Renal cortical epithelial cell (primary cell): Measurements from ENCODE around the gene INSIG1. TPM values are rescaled to one million over a fixed set of nuclear protein-coding genes. Genes with fewer than 3 reads are reported as not detected.

ENCODE experiments used
- DNase-seq: peaks from one replicate; pipeline ENCODE4 v3.0.0-alpha.2; 2011; ENCODE audit warnings: low read depth
- total RNA-seq: library from RNA; depleted of rRNA; stranded (reverse); fragments of >200 nt; gene quantifications from 2 replicates; pipeline ENCODE4 v1.2.3, GENCODE V29; 2014

INSIG1 gene
- total RNA-seq, 1 donor from 2014 or later = 33.7 TPM

- no peak for DNase-seq
Observed at GRCh38 chr7:155285423-155285822, 12.3 kb upstream of the INSIG1 start.

GRCh38 chr7:155285833-155286232 lies 11.8 kb upstream of the INSIG1 start:
- DNase-seq = no peak

- DNase-seq = no peak
Observed at GRCh38 chr7:155286686-155287085, 11.0 kb upstream of the INSIG1 start.

- DNase-seq = no peak
Observed at GRCh38 chr7:155287284-155287935, 10.3 kb upstream of the INSIG1 start.

GRCh38 chr7:155288055-155288454 lies 9.6 kb upstream of the INSIG1 start:
- no peak for DNase-seq

GRCh38 chr7:155289107-155289506 lies 8.6 kb upstream of the INSIG1 start:
- no peak for DNase-seq

GRCh38 chr7:155289949-155290501 lies 7.7 kb upstream of the INSIG1 start:
- DNase-seq = no peak

GRCh38 chr7:155291045-155291530 lies 6.6 kb upstream of the INSIG1 start:
- peak; percentile 85 for DNase-seq

GRCh38 chr7:155291729-155292128 lies 5.9 kb upstream of the INSIG1 start:
- no peak for DNase-seq

GRCh38 chr7:155292680-155293226 lies 4.9 kb upstream of the INSIG1 start:
- no peak for DNase-seq

GRCh38 chr7:155293721-155294510 lies 3.8 kb upstream of the INSIG1 start:
- no peak for DNase-seq

- no peak for DNase-seq
Observed at GRCh38 chr7:155294511-155294778, 3.2 kb upstream of the INSIG1 start.

- DNase-seq = no peak
Observed at GRCh38 chr7:155295511-155295910, 2.2 kb upstream of the INSIG1 start.

GRCh38 chr7:155296006-155296787 lies 1.5 kb upstream of the INSIG1 start:
- DNase-seq = no peak

GRCh38 chr7:155296788-155297516 lies 726 bp upstream of the INSIG1 start:
- peak; percentile 62 for DNase-seq

GRCh38 chr7:155298288-155298833 lies 683 bp downstream of the INSIG1 start:
- no peak for DNase-seq

GRCh38 chr7:155298834-155299534 lies 1.3 kb downstream of the INSIG1 start:
- peak; percentile 94 for DNase-seq

- DNase-seq = peak; percentile 37
Observed at GRCh38 chr7:155299535-155300202, 2.0 kb downstream of the INSIG1 start.

GRCh38 chr7:155300641-155301452 lies 3.2 kb downstream of the INSIG1 start:
- DNase-seq = no peak
